ENCODE results near the gene MARK3.

Gene MARK3

DNA sequence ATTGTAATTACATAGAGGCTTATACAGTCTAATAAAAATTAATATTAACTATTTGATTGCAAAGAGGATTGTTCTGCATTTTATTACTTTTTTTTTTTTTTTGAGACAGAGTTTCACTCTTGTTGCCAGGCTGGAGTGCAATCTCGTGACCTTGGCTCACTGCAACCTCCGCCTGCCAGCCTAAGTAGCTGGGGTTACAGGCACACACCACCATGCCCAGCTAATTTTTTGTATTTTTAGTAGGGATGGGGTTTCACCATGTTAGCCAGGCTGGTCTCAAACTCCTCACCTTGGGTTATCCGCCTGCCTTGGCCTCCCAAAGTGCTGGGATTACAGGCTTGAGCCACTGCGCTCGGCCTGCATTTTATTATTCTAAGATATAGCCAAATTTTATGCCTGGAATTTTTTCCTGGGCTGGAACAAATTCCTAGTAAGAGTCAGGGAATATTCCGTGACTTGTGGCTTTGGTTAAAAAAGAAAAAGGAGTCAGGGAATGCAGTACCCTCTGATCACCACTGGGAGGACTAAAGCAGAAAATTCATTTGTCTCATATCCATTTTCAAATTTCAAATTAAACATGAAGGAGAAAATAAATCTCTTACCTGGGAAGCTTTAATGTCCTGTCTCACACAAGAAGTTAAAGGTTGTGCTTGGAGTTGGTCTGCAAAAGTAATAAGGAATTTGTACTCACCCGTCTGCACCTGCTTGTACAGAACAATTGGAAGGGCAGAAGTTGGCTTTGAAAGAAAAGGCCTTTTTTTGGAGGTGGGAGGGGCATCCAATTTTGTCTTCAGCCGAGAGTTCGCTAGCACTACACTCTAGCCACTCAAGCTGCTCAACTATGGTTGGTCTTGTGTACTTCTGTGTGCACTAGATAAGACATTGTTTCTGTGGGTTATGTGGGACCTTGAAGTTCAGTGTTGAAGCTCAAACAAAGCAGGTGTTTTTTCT, 8.7 kb downstream of the MARK3 start:
- Histone ChIP-seq H3K36me3 (no peaks in the 10 kb centered on the region), H3K27me3 (ENCODE audit: insufficient read depth, low read depth, severe bottlenecking) (no peaks in the 10 kb centered on the region), H3K4me3 (ENCODE audit: low read depth, low read length) (no peak overlapping the region), H3K9me3 (ENCODE audit: severe bottlenecking) (no peaks in the 10 kb centered on the region), H3K27ac (no peak overlapping the region)
- DNase-seq, result no peak
- TF ChIP-seq CTCF (IDR thresholded peaks at IDR 0.05; ENCODE audit: low read depth, low read length), result peak; percentile 55

DNA sequence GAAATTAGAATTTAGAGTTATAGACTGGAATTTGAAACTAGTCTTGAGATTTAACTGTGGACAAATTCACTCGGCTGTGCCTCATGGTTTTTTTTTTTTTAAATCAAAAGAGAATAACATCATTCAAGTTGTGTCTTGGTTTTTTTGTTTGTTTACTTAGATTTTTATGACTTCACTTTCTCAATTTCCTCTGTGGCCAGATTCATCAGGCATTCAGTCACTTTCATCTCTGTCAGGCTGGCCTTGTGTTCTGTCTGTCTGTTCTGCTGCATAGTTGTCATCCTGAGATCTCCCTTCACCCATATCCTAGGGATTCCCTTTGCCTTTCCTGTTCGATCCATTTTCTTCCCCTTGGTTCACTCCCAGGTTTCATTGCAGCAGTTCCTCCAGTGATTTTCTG, 10.0 kb downstream of the MARK3 start:
- TF ChIP-seq CTCF (IDR thresholded peaks at IDR 0.05; ENCODE audit: low read depth, low read length), result no peak
- Histone ChIP-seq H3K9me3 (ENCODE audit: severe bottlenecking) (no peaks in the 10 kb centered on the region), H3K36me3 (no peaks in the 10 kb centered on the region), H3K27me3 (ENCODE audit: insufficient read depth, low read depth, severe bottlenecking) (no peaks in the 10 kb centered on the region), H3K27ac (no peak overlapping the region), H3K4me3 (ENCODE audit: low read depth, low read length) (no peak overlapping the region)
- DNase-seq, result no peak

DNA sequence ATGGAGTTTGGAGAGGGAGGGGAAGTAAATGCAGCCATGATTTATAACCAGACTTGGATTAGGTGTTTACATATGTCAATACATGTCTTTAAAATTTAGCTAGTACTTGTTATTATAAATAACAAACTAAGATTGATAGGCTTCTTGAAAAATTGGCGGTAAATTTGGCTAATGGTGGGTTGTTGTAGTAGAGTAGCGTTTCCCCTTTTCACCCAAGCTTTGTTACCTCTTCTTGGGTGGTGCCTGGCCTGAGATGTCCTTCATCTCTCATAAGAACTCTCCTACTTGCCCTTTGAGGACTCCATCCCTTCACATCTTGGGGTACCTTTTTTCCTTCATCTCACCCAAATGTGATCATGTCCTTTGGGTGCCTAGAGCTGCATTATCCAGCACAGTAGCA, 11.2 kb downstream of the MARK3 start:
- Histone ChIP-seq H3K27ac (no peak overlapping the region), H3K4me3 (ENCODE audit: low read depth, low read length) (no peak overlapping the region), H3K27me3 (ENCODE audit: insufficient read depth, low read depth, severe bottlenecking) (no peaks in the 10 kb centered on the region), H3K36me3 (no peaks in the 10 kb centered on the region), H3K9me3 (ENCODE audit: severe bottlenecking) (no peaks in the 10 kb centered on the region)
- no peak for DNase-seq
- TF ChIP-seq CTCF (IDR thresholded peaks at IDR 0.05; ENCODE audit: low read depth, low read length), result no peak

- Histone ChIP-seq H3K27ac (no peak overlapping the region), H3K27me3 (ENCODE audit: insufficient read depth, low read depth, severe bottlenecking) (no peaks in the 10 kb centered on the region), H3K4me3 (ENCODE audit: low read depth, low read length) (no peak overlapping the region), H3K9me3 (ENCODE audit: severe bottlenecking) (no peaks in the 10 kb centered on the region), H3K36me3 (no peaks in the 10 kb centered on the region)
- TF ChIP-seq CTCF (IDR thresholded peaks at IDR 0.05; ENCODE audit: low read depth, low read length), result no peak
- DNase-seq, result no peak
These were observed 13.4 kb downstream of the MARK3 start for GRCh38 chr14:103398427-103399195.

GRCh38 chr14:103400537-103400936, 15.3 kb downstream of the MARK3 start:
- no peak overlapping the region for H3K4me3 ChIP-seq (ENCODE audit: low read depth, low read length)
- no peaks in the 10 kb centered on the region for H3K27me3 ChIP-seq (ENCODE audit: insufficient read depth, low read depth, severe bottlenecking)
- DNase-seq, result no peak
- no peak for TF ChIP-seq CTCF (IDR thresholded peaks at IDR 0.05; ENCODE audit: low read depth, low read length)
- H3K9me3 ChIP-seq (ENCODE audit: severe bottlenecking), result no peaks in the 10 kb centered on the region
- peaks cover 6% of the 10 kb centered on the region for H3K36me3 ChIP-seq
- H3K27ac ChIP-seq, result no peak overlapping the region
